HG02610 (cell line): ENCODE data around the gene PLXNB2.

Source experiments
- ATAC-seq: cut with Tn5 transposase; IDR thresholded peaks from one replicate; pipeline ENCODE4 v1.9.1; 2021; ENCODE audit warnings: mild to moderate bottlenecking, moderate library complexity; ENCODE audit not compliant: unreplicated experiment

PLXNB2 gene

GRCh38 chr22:50313021-50313420, 5.6 kb upstream of the PLXNB2 start:
- ATAC-seq, result no peak

- no peak for ATAC-seq
Observed at GRCh38 chr22:50312371-50312770, 4.9 kb upstream of the PLXNB2 start.

GRCh38 chr22:50311606-50312351, 4.3 kb upstream of the PLXNB2 start:
- ATAC-seq, result no peak

- no peak for ATAC-seq
Observed at GRCh38 chr22:50310949-50311444, 3.6 kb upstream of the PLXNB2 start.

- ATAC-seq, result no peak
Observed at GRCh38 chr22:50310031-50310722, 2.7 kb upstream of the PLXNB2 start.

- ATAC-seq, result no peak
Observed at GRCh38 chr22:50309601-50309991, 2.1 kb upstream of the PLXNB2 start.

GRCh38 chr22:50308986-50309600, 1.6 kb upstream of the PLXNB2 start:
- ATAC-seq, result no peak

- ATAC-seq, result no peak
Observed at GRCh38 chr22:50308597-50308935, 1.1 kb upstream of the PLXNB2 start.

- ATAC-seq, result no peak
Observed at GRCh38 chr22:50307890-50308596, 597 bp upstream of the PLXNB2 start.

GRCh38 chr22:50305923-50306566, 1.4 kb downstream of the PLXNB2 start:
- ATAC-seq, result no peak

GRCh38 chr22:50305393-50305922, 2.0 kb downstream of the PLXNB2 start:
- no peak for ATAC-seq

- ATAC-seq, result no peak
Observed at GRCh38 chr22:50304528-50305392, 2.7 kb downstream of the PLXNB2 start.

- ATAC-seq, result no peak
Observed at GRCh38 chr22:50303848-50304527, 3.5 kb downstream of the PLXNB2 start.

- no peak for ATAC-seq
Observed at GRCh38 chr22:50303515-50303847, 4.0 kb downstream of the PLXNB2 start.

GRCh38 chr22:50302564-50302963, 4.9 kb downstream of the PLXNB2 start:
- ATAC-seq, result no peak

GRCh38 chr22:50302041-50302541, 5.4 kb downstream of the PLXNB2 start:
- no peak for ATAC-seq

- no peak for ATAC-seq
Observed at GRCh38 chr22:50301581-50301991, 5.9 kb downstream of the PLXNB2 start.

GRCh38 chr22:50300620-50301257, 6.7 kb downstream of the PLXNB2 start:
- no peak for ATAC-seq
